ENCODE measurements around the gene TBC1D8B.

Gene TBC1D8B

GRCh38 chrX:106899276-106899675 lies 96.8 kb downstream of the TBC1D8B start:
- DNase-seq = no peak

- DNase-seq = no peak
Observed at GRCh38 chrX:106899841-106900240, 97.4 kb downstream of the TBC1D8B start.

- DNase-seq = no peak
Observed at GRCh38 chrX:106901341-106901740, 98.9 kb downstream of the TBC1D8B start.

GRCh38 chrX:106901781-106902219 lies 99.3 kb downstream of the TBC1D8B start:
- no peak for DNase-seq

GRCh38 chrX:106902684-106903083 lies 100.2 kb downstream of the TBC1D8B start:
- no peak for DNase-seq

GRCh38 chrX:106903291-106903824 lies 100.9 kb downstream of the TBC1D8B start, which contains the start of gene RIPPLY1:
Gene RIPPLY1 (minus strand): TSS chrX:106903341. CDS start chrX:106903287, 54 bp downstream.
- DNase-seq = no peak

GRCh38 chrX:106903856-106904528 lies 101.5 kb downstream of the TBC1D8B start:
- DNase-seq = no peak

- DNase-seq = no peak
Observed at GRCh38 chrX:106905064-106905708, 102.7 kb downstream of the TBC1D8B start.

- no peak for DNase-seq
Observed at GRCh38 chrX:106906361-106906760, 103.9 kb downstream of the TBC1D8B start.

GRCh38 chrX:106912864-106913263 lies 110.4 kb downstream of the TBC1D8B start:
- DNase-seq = no peak

GRCh38 chrX:106917830-106918500 lies 115.5 kb downstream of the TBC1D8B start:
- DNase-seq = no peak

- DNase-seq = no peak
Observed at GRCh38 chrX:106919932-106920452, 117.5 kb downstream of the TBC1D8B start, which contains the start of gene CLDN2. Gene CLDN2 (plus strand): TSS chrX:106920402. CDS start chrX:106928229, 7,827 bp downstream.

- DNase-seq = no peak
Observed at GRCh38 chrX:106921637-106922036, 119.2 kb downstream of the TBC1D8B start.
